ENCODE measurements around the gene TFCP2L1.

Gene TFCP2L1

DNA sequence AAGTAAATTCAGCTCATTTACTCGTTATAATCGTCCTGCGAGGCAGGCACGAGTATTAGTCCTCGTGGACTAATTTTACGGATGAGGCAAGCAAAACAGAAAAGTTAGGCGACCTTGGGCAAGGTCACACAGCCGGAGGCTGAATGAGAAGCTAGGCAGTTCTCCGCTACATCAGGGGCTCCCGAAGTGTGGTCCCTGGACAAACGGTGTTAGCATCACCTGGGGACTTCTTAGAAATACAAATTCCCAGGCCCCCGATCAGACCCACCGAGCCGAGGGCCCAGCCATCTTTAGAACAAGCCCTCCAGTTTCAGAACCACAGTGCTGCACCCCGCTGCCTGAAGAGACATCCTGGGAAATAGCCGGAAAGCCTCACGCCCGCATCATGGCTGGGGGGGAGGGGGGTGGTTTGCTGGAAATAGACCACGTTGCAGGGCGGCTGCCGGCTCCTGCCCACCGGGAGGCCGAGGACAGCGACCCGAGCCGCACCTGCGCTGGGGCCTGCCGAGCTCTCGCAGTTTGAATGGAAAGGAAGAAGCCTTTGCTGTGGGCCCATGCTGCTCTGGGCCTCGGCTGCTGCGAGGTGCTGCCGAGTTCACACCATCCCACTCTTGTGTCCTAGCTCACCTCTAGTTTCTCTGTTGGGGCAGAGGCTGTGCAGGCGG lies 72.2 kb downstream of the TFCP2L1 start:
- no peak for DNase-seq

DNA sequence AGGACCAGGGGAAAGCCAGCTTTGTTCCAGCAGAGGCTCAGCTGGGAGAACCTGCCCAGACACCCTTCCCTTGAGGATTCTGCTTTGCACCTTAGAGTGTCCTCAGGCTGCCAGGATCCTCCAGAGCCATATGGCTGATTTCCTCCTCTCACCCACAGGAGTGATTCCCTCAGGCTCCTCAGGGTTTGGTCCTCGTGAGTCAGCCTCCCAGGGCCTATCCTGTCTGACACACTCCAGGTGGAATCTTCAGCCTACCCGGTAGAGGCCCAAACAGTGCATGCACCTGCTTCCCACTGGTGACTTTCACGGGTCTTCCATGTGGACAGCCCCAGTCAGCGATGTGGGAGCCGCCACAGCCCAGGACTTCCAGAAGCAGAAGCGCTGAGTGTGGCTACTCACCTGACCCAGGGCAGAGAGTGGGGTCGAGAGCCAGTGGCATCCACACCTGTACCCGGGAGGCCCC lies 73.3 kb downstream of the TFCP2L1 start:
- no peak for DNase-seq

DNA sequence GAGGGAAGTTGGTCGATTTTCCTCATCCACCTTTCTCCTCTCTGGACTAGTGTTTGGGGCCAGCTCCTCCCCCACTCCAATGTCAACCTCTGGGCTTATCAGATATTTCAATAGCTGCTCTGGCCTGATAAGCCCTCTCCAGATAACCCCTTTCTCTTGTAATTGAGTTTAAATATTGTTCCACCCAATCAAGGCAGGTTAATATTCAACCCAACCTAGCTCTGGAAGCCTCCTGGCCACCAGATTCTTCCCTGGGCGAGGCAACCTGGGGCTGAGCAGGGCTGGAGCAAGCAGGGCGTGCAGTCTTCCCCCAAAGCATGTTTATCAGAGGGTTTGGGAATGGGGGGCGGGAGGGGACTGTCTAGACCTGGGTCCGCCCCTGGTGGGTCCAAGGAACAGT lies 73.8 kb downstream of the TFCP2L1 start:
- no peak for DNase-seq

DNA sequence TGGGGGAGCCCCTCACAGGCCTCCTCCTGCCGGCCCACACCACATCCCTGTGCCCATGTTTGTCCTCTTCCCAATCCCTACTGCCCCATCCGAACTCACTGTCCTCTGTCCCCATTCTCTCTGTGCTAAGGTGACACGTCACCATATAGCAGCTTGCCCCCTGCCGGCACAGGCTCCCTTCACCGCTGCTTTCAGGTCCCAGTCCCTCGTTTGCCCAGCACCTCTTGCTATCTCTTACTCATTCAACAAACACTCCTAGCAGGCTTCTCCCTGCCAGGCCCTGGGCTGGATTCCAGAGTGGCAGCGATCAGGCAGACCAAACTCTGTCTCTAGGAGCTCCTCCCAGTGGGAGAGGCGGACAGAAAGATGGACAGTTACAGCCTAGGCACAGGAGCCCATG lies 74.3 kb downstream of the TFCP2L1 start:
- DNase-seq: no peak

DNA sequence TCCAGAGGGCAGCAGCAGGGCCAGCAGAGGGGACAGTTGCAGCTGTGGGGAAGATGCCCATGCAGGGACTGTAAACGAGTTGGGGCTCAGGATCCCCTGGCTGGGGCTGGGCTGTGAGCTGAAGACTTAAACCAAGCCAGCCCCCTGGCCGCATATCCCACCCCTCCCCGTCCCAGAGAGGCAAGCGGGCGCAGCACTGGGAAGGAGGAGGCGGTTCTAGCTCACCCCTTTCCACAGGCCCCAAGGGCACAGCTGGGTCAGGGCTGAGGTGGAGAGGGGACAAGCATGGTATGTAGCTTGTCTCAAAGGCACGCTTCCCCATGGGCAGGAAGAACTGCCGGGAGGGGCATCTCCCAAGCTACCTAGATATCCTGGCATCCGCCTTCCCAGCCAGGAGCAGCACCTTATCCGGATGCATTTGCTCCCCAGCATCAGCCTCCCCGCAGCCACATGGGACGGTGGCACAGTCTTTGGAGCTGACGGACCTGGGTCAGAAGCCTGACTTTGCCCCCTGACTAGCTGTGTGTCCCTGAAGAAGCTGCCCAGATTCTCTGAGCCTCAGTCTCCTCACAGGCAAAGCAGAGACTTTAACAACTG lies 75.9 kb downstream of the TFCP2L1 start:
- DNase-seq: no peak

DNA sequence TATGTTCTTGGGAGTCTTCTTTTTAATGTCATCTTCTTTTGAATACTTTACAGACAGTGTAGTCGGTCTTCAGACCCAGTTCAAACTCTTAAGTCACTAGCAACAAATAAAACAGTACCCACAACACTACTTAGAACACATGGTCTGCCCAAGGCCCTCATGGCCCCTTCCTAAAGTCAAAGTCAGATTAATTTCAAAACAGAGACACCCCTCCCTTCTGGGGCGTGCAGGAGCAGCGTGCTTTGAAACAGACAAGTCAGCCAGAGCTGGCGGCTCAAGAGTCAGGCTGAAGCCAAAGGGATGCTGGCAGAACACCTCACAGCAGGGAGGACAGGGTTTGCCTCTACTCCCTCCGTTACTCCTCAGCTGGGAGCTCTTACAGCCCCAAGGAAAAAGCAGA lies 77.5 kb downstream of the TFCP2L1 start:
- DNase-seq: no peak

DNA sequence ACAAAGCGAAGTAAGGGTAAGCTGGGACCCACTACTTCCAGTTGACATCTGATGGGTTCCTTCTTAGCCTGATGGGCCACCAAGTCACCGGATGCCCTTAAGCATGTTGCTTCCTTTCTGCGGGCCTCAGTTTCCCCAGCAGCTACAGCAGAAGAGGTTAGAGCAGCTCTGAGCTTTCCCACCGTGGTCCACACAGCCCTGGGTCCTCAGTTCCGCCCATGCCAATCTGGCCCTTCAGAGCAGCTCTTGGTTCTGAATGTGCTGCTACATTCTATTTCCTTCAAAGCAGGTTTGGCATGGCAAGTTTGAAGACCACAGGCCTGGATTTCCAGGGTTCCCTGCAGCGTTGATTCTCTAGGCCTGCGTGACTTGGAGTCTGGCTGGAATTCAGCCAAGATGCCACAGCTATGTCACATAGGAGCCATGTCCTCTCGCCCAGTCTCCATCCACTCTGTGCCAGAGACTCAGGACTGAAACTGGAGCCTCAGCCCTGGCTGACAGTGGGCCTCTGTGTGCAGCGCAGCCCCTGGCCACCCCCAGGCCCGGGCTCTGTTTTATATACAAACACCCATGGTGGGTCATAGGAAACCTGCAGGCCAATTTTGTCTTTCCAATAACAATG lies 79.6 kb downstream of the TFCP2L1 start:
- no peak for DNase-seq

DNA sequence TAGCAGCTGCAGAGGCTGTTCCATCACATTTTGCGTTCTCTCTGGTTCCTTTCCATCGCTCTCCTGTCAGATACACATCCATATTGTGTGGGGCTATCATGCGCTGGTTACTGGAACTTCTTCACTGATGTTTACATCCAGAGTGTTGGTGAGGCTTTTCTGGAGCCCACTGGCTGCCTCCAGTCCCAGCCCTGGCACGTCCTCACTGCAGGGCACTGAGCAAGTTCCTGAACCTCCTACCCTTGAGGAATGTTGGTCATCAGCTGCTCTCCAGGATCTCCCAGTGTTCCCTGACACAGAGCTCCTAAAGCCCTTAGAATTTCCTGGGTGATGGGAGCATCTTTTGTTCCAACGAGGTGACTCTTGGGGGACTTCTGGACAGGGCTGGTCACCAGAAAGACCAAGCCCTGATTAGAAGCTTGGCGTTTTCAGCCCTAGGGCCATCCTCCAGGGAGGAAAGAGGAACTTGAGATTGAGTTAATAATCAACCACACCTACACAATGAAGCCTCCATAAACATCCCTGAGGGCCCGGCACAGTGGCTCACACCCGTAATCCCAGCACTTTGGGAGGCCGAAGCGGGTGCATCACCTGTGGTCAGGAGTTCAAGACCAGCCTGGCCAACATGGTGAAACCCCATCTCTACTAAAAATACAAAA lies 81.3 kb downstream of the TFCP2L1 start:
- DNase-seq: no peak

DNA sequence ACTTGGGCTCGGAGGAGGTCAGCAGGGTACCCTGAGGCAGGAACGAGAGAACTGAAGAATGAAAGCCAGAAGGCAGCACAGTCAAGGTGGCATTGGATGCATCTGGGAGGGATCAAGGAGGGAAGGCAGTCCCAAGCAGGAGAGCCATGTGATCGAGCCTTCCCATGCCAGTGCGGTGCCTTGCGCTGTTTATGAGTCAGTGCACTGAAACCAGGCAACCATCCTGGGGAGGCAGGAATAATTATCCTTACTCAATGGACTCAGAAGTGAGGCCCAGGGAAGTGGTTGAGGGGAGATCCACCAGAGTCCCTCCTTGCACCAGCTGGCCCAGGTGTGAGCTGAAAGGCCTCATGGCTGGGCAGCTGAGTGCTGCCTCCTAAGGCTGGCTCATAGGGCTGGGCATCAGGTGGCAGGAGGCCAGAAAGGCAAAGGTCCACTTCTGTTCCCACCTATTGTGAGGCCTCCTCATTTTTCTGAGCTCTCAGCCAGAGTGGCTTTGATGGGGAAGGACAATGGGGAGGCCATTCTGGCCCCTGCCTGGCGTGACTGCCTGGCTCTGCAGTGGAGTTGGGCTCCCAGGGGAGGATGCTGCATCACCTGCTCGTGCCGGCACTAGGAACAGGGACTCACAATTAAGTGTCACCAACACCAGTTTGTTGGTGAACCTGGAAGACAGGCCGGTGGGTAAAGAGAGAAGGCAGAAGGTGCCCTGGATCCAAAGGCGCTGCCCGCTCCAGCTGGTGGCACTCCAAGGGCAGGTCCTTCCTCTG lies 82.3 kb downstream of the TFCP2L1 start:
- no peak for DNase-seq

DNA sequence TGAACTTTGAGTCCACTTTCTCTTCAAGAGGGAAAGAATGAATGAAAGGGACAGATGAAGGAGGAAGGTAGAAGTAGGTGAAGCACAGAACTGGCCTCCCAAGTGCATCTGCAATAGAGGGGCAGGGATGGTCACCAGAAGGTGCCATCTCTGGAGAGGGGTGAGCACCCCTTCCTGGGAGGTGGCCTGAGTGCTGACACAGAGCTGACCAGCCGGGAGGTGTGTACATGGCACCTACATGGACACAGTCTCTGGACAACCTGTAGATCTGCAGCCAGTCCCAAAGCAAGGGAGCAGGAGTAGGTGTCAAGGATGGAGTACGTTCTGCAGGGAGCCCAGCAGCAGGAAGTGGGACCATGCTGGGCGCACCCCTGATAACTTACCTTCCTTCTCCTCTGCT lies 83.2 kb downstream of the TFCP2L1 start:
- no peak for DNase-seq

DNA sequence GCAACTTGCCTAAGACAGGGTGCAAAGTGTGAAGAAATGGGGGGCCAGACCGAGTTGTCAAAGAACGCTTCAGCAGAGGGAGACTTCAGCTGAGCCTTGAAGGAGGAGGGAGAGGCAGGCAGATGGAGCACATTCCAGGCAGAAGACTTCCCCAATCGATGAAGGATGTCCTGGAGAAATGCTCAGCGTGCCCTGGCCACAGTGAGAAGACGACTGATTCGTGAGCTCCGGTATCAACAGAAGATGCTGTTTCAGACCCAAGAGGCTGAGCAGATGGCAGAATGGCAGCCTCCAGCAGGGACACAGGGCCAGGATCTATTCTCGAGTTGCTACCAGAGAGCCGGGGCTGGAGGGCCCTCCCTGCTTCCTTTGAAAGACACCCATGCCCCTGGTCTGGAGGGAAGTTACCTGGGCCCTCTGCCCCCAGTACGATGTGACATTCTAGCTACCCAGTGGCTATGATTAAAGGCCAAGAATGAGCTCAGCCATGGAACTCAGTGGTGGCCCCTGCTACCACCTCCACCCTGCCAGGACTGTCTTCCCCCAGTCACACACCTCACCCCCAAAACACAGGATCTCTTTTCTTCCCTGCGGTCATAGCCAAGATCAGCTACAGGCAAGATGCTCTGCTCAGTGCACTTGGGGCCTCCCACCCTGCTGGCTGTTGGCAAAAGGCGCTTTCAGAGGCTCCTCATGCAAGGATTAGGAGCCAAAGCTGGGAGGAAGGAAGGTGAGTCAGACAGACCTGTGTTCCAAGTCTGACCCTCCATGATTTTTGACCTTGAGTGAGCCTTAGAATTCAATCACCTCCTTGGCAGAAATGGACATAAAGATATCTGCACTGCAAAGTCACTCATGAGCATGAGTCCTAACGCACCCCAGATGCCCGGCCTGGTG lies 84.3 kb downstream of the TFCP2L1 start:
- no peak for DNase-seq

DNA sequence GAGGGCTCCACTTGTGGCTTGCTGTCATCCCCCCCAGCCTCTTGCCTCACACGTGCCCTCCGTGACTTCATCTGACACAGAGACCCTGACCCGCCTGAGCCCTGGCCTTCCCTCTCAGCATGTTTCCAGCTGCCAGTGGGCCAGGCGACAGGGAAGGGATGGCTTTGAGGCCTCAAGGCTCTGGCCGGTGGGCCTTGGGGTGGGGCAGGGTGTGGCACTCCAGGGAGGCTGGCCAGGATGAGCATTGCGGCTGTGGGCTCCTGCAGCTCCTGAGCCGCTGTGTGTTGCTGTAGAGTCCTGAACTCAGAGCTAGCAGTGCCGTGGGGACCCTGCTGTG lies 85.0 kb downstream of the TFCP2L1 start:
- DNase-seq: no peak

DNA sequence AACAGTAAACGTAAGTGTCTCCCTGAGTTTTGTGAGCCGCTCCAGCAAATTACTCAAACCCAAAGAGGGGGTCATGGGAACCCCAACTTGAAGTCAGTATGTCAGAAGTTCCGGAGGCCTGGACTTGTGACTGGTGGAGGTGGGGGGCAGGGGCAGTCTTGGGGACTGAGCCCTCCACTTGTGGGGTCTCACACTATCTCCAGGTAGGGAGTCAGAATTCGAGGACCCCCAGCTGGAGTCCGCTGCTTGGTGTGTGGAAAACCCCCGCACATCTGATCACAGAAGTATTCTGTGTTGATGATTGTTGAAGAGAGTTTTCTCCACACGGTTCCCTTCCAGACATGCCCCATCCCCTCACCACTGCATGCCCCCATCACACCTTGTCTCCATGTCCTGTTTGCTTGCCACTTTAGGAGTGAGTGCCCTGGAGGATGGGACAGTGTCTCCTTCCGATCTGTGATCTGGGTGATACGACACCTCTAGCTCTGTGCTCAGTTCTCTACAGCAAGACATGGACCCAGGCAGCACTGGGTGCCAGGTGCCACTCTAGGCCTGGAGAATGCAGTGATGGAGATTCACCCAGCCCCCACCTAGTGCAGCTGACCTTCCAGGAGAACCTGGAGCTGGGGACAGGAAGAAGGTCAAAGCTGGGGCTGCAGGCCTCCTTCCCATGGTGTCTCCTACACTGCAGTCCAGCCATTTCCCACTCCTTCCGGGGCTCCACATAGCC lies 85.6 kb downstream of the TFCP2L1 start:
- no peak for DNase-seq

DNA sequence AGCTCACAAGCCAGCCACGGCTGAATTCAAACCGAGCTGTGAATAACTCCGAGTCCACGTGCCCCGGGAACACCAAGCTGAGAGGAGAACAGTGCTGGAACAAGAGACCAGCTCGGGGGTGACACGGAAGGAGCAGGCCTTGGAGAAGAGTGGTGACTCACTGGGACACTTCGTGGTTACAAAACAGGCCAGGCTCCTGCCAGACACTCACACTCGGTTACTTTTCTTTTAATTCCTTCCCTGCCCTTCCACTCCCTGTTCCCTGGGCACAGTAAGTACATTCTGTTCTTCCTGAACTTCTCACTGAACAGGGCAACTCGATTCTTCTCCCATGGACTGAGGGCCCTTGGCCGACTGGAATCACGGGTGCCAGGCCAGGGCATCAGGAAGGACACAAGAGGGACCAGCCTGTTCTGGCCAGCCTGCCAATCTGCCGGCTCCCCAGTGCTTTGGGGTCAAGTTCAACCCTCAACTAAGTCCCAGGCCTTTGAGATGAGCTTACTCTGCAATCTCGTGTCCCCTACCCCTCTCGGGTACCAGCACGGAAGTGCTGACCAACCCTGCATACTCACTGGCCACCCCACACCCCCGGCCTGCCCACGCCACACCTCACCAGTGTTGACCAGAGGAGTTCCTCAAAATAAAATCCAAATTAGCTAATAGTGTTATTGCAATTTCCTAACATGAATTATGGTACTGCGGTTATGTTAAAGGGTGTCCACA lies 87.5 kb downstream of the TFCP2L1 start:
- DNase-seq: no peak

DNA sequence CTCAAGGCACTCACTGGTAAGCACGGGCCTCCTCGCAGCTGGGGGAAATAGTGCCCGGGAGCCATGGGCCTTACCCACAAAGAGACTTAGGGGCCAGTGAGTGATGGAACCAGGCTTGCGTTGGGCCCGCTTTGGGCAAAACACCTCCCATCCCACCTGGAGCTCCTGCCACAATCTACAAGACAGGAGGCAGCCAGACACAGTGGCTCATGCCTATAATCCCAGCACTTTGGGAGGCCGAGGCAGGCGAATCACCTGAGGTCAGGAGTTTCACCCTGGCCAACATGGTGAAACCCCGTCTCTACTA lies 88.2 kb downstream of the TFCP2L1 start:
- DNase-seq: no peak

DNA sequence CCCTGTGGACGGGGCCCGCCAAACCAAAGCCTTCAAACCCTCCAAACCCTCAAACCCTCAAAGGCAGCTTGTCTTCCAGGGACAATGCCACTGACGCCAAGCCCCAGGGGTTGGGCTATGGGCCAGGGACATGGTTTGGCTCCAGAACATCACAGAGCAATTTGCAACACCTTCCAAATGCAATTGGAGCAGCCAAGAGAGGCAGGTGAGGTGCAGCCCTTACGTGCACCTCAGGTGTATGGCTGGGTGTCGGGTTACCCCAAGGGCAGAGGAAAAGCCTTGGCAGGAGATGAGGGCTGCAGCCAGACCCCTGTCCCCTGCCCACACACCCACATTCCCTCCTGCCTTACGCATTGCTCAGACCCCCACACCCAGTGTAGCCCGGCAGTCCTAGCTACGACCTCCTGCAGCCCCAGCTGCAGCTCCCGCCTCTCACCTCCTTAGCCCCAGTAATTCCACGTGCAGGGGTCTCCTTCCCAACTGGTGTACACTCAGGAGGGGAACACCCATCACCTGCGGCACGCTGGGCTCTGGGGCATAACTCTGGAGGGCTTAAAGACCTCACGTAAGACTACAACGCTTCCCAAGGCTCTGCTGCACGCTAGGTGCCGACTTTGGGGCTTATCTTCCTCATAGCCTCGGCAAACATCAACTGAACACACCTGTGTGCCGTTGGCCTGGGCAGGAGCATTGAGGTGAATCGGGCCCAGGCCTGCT lies 88.7 kb downstream of the TFCP2L1 start:
- no peak for DNase-seq

DNA sequence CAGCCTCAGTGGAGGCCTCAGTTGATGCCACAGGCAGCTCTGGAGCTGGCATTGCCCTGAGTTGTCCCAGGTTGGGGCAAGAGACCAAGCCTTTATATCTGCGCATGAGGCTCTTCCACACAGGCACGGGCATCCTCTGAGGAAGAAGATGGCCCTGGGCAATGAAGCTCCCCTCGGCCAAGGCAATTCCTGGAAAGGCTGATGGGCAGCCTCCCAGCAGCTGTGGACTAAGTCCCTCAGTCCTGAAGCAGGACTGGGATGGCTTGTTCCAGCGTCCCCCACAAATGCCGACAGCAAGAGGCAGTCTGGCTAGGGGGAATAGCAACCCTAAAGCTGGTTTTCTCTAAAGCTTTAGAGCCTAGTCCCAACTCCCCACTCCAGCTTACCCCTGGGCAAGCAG lies 90.0 kb downstream of the TFCP2L1 start:
- DNase-seq: no peak

DNA sequence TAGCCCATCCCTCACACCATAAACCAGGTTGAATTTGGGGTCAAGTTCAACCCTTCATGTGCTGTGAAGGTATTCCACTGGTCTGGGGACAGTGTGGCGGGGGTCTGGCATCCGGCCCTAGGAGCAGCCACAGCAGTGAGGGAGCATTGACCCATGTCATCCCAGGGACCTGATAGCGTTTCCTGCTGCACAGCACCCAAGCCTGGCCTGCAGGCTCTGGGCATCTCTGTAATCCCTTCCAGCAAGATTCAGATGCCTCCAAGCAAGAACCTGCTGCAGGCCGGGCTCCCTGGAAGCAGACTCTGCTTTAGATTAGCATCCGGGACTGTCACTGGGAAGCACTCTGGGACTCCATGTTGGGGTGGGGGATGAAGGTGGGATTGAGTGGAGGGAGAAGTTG lies 90.4 kb downstream of the TFCP2L1 start:
- no peak for DNase-seq

DNA sequence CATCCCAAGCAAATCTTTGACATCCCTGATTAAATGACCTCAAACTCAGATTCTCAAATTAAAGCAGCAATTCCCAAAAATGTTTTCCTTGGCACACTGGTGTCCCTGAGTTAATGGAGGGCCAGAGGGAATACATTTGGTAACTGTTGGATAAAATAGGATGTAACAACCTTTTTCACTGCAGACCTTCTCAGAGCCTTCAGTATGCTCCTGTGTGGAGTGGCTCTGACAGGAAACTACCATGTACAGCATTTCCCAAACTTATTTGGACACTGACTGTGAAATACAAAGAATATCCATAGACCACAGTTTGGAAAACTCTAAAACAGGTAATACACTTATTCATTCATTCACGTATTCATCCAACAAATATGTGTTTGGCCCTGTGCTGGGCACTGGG lies 91.8 kb downstream of the TFCP2L1 start:
- DNase-seq: no peak

DNA sequence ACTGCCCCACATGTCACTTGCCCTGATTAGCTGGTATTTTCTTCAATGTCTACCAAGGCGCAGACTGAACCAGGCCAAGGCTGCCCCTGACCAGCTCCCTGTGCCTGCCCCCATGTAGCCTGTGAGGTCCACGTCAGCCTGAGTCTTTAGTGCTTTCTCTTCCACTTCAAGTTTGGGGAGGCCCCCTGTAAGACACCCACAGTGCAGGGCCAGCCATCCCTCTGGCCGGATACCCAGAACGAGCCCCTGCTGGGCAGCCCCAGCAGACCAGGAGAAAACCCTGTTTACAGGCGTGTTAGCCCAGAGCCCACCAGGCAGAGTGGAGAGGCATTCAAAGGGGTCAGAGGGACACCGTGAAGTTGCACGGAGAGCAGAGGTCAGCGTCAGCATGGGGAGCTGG lies 92.4 kb downstream of the TFCP2L1 start:
- DNase-seq: no peak

Measured in NCI-H1694 treated with DMSO at 0.1 percent for 48 hours (cell line).